H1 (cell line): ENCODE results near the gene HLA-DPA1. TPM values are rescaled to one million over a fixed set of nuclear protein-coding genes. Genes with fewer than 3 reads are reported as not detected.

ENCODE experiments used
- CTCF ChIA-PET: fragments of 300-600 bp; sonication (Branson Sonifier 250); formaldehyde crosslinking; loops from one replicate; lab custom pipeline; 2021; ENCODE audit not compliant: partially characterized antibody; lab: Charles Lee
- POLR2A ChIA-PET: fragments of 300-600 bp; sonication (Branson Sonifier 250); formaldehyde crosslinking; loops from one replicate; lab custom pipeline; 2021; ENCODE audit warnings: inconsistent platforms; ENCODE audit not compliant: partially characterized antibody; lab: Charles Lee
- DNase-seq, 2 experiments: peaks; one replicate each; pipeline versions ENCODE4 v3.0.0 to v3.0.0-alpha.2; 2010 to 2022; ENCODE audit warnings: low spot score in 2 of 2, low read depth in 1 of 2, mixed read lengths in 1 of 2
- FAIRE-seq: peaks from 2 replicates; lab custom pipeline; 2011; peaks lifted over from hg19 to GRCh38; lab: Jason Lieb, UNC
- H2AFZ ChIP-seq: 2 replicates; pipeline ENCODE4 v1.8.1; 2012; ENCODE audit warnings: low read length, inconsistent platforms
- H2AK5ac ChIP-seq: 2 replicates; pipeline ENCODE4 v1.6.1; 2013; ENCODE audit warnings: low read depth, low read length
- H2BK120ac ChIP-seq: replicated peaks from 2 replicates; pipeline ENCODE3; 2013; ENCODE audit warnings: low read depth, low read length, inconsistent platforms
- H2BK12ac ChIP-seq: 2 replicates; pipeline ENCODE4 v1.6.1; 2013; ENCODE audit warnings: low read depth, low read length
- H2BK15ac ChIP-seq: 2 replicates; pipeline ENCODE4 v1.6.1; 2013; ENCODE audit warnings: low read length
- H2BK20ac ChIP-seq: 2 replicates; pipeline ENCODE4 v1.6.1; 2013; ENCODE audit warnings: low read length
- H2BK5ac ChIP-seq: 2 replicates; pipeline ENCODE4 v1.6.1; 2013; ENCODE audit warnings: low read depth, low read length
- H3K14ac ChIP-seq: 2 replicates; pipeline ENCODE4 v1.6.1; 2013; ENCODE audit warnings: inconsistent platforms; ENCODE audit not compliant: insufficient read length
- H3K18ac ChIP-seq: 2 replicates; pipeline ENCODE4 v1.6.1; 2013; ENCODE audit warnings: low read length; ENCODE audit errors: extremely low read depth
- H3K23ac ChIP-seq: 2 replicates; pipeline ENCODE4 v1.6.1; 2013; ENCODE audit warnings: inconsistent platforms; ENCODE audit not compliant: insufficient read length
- H3K23me2 ChIP-seq: 2 replicates; pipeline ENCODE4 v1.6.1; 2013; ENCODE audit warnings: low read depth, low read length
- H3K27ac ChIP-seq: 2 replicates; pipeline ENCODE4 v1.6.1; 2011; ENCODE audit warnings: low read depth, low read length, inconsistent platforms
- H3K27me3 ChIP-seq, 4 experiments: replicated peaks in 1 of 4; 1 replicate in 1 of 4; 2 replicates in 3 of 4; pipeline versions ENCODE4 v1.6.1 to v1.8.1; 2011 to 2013; ENCODE audit warnings: low read length in 3 of 4, mild to moderate bottlenecking in 3 of 4, inconsistent platforms in 2 of 4, mixed read lengths in 2 of 4, moderate library complexity in 1 of 4; ENCODE audit not compliant: control insufficient read depth in 3 of 4, insufficient read depth in 3 of 4; ENCODE audit errors: extremely low read depth in 1 of 4
- H3K36me3 ChIP-seq, 4 experiments: 2 replicates each; pipeline versions ENCODE4 v1.6.1 to v1.8.1; 2011 to 2013; ENCODE audit warnings: mild to moderate bottlenecking in 4 of 4, low read length in 3 of 4, moderate library complexity in 2 of 4, control low read depth in 1 of 4, inconsistent platforms in 1 of 4; ENCODE audit not compliant: insufficient read depth in 4 of 4, control insufficient read depth in 2 of 4
- H3K4ac ChIP-seq: replicated peaks from 2 replicates; pipeline ENCODE3; 2013; ENCODE audit warnings: low read length, low read depth, mixed read lengths, inconsistent platforms; ENCODE audit not compliant: insufficient read length
- H3K4me1 ChIP-seq, 4 experiments: replicated peaks in 1 of 4; 1 replicate in 1 of 4; 2 replicates in 3 of 4; pipeline versions ENCODE4 v1.6.1 to v1.8.1; 2011 to 2013; ENCODE audit warnings: low read length in 3 of 4, inconsistent platforms in 2 of 4, mixed read lengths in 1 of 4; ENCODE audit not compliant: insufficient read depth in 4 of 4, control insufficient read depth in 3 of 4
- H3K4me2 ChIP-seq, 2 experiments: 2 replicates each; pipeline versions ENCODE4 v1.6.1 to v1.8.1; 2011 to 2013; ENCODE audit warnings: low read depth in 2 of 2, low read length in 2 of 2, control low read depth in 1 of 2, inconsistent platforms in 1 of 2, mild to moderate bottlenecking in 1 of 2; ENCODE audit not compliant: insufficient read depth in 1 of 2
- H3K4me3 ChIP-seq, 4 experiments: fragments of 200-600, 300-600 bp in 1 of 4; sonication (generic), shearing (Covaris generic), sonication (Bioruptor Twin) in 1 of 4; 2 replicates each; pipeline versions ENCODE4 v1.5.1 to v1.8.1; 2011 to 2016; ENCODE audit warnings: low read length in 4 of 4, low read depth in 3 of 4, control low read depth in 2 of 4, inconsistent platforms in 2 of 4, mild to moderate bottlenecking in 2 of 4, mixed read lengths in 1 of 4, moderate library complexity in 1 of 4; ENCODE audit not compliant: insufficient read depth in 2 of 4; ENCODE audit errors: extremely low read depth in 1 of 4
- H3K56ac ChIP-seq: replicated peaks from 2 replicates; pipeline ENCODE3; 2013; ENCODE audit warnings: low read depth, mild to moderate bottlenecking, mixed read lengths, low read length, inconsistent platforms; ENCODE audit not compliant: insufficient read length
- H3K79me1 ChIP-seq: 2 replicates; pipeline ENCODE4 v1.6.1; 2013; ENCODE audit warnings: low read depth, low read length, control low read depth
- H3K79me2 ChIP-seq, 2 experiments: 2 replicates each; pipeline versions ENCODE4 v1.6.1 to v1.8.1; 2012 to 2013; ENCODE audit warnings: low read length in 2 of 2, mild to moderate bottlenecking in 2 of 2, inconsistent platforms in 1 of 2; ENCODE audit not compliant: insufficient read depth in 2 of 2, control insufficient read depth in 1 of 2
- H3K9ac ChIP-seq, 4 experiments: replicated peaks in 1 of 4; 1 replicate in 1 of 4; 2 replicates in 3 of 4; pipeline versions ENCODE4 v1.6.1 to v1.8.1; 2011 to 2013; ENCODE audit warnings: low read depth in 3 of 4, low read length in 3 of 4, control low read depth in 2 of 4, mild to moderate bottlenecking in 2 of 4, moderate library complexity in 2 of 4, inconsistent platforms in 1 of 4; ENCODE audit errors: extremely low read depth in 1 of 4
- H3K9me3 ChIP-seq, 2 experiments: 2 replicates each; pipeline versions ENCODE4 v1.6.1 to v1.8.1; 2012 to 2013; ENCODE audit warnings: mild to moderate bottlenecking in 2 of 2, moderate library complexity in 2 of 2, control low read depth in 1 of 2, inconsistent platforms in 1 of 2, low read depth in 1 of 2, low read length in 1 of 2, mixed read lengths in 1 of 2; ENCODE audit not compliant: insufficient read depth in 2 of 2
- H4K20me1 ChIP-seq, 2 experiments: replicated peaks in 1 of 2; 2 replicates each; pipeline versions ENCODE3 to v1.8.1; 2011 to 2013; ENCODE audit warnings: inconsistent platforms in 2 of 2, low read length in 2 of 2, mild to moderate bottlenecking in 1 of 2; ENCODE audit not compliant: insufficient read depth in 2 of 2, control insufficient read depth in 1 of 2
- H4K5ac ChIP-seq: 2 replicates; pipeline ENCODE4 v1.6.1; 2013; ENCODE audit warnings: low read length, low read depth, mixed read lengths, inconsistent platforms; ENCODE audit not compliant: insufficient read length
- H4K8ac ChIP-seq: 2 replicates; pipeline ENCODE4 v1.8.0; 2013; ENCODE audit warnings: mild to moderate bottlenecking, moderate library complexity, low read length, inconsistent platforms; ENCODE audit not compliant: insufficient read depth; ENCODE audit errors: extremely low read depth
- H4K91ac ChIP-seq: replicated peaks from 2 replicates; pipeline ENCODE3; 2013; ENCODE audit warnings: low read length, mixed read lengths, inconsistent platforms; ENCODE audit not compliant: insufficient read length
- RAD21 ChIP-seq, 2 experiments: IDR thresholded peaks in 1 of 2; conservative IDR thresholded peaks in 1 of 2; 2 replicates each; pipeline ENCODE4 v1.6.1; 2011; ENCODE audit warnings: low read depth in 2 of 2, low read length in 2 of 2, improper control_type of control experiment in 1 of 2, inconsistent platforms in 1 of 2, mild to moderate bottlenecking in 1 of 2, moderate library complexity in 1 of 2
- RXRA ChIP-seq: IDR thresholded peaks from 2 replicates; pipeline ENCODE4 v1.6.1; 2011; ENCODE audit warnings: low read depth, mild to moderate bottlenecking, low read length, moderate library complexity; ENCODE audit not compliant: insufficient read depth
- SIX5 ChIP-seq: IDR thresholded peaks from 2 replicates; pipeline ENCODE4 v1.6.1; 2011; ENCODE audit warnings: mild to moderate bottlenecking, low read depth, low read length
- YY1 ChIP-seq: IDR thresholded peaks from 2 replicates; pipeline ENCODE4 v1.6.1; 2011; ENCODE audit warnings: low read depth, mild to moderate bottlenecking, low read length
- WGBS, 2 experiments: shearing (Covaris generic) in 1 of 2; methylation state at CpG; one replicate each; pipeline versions ENCODE4 v1.1.6 to v1.1.7; 2013 to 2015; ENCODE audit warnings: low lambda C conversion rate in 2 of 2, mixed read lengths in 2 of 2, inconsistent platforms in 1 of 2, low coverage in 1 of 2, missing lambda C conversion rate in 1 of 2; ENCODE audit not compliant: insufficient replicate concordance in 2 of 2, insufficient coverage in 1 of 2, insufficient read length in 1 of 2; ENCODE audit errors: extremely low coverage in 1 of 2, missing lambda C conversion rate in 1 of 2; 5-methylcytosine and 5-hydroxymethylcytosine counted together
- polyA plus RNA-seq, 7 experiments: library from polyadenylated mRNA; depleted of rRNA in 3 of 7; stranded (reverse) in 5 of 7; unstranded in 2 of 7; fragments of >200 nt in 5 of 7; fragments of 200-250 nt in 2 of 7; gene quantifications; 1 replicate in 5 of 7; 2 replicates in 1 of 7; 4 replicates in 1 of 7; pipeline versions ENCODE4 v1.2.1 to v1.2.3, GENCODE V29; 2011 to 2013; ENCODE audit warnings: missing spikeins in 2 of 7, mixed read lengths in 2 of 7
- total RNA-seq: library from RNA; stranded (reverse); fragmentation: NEBNext Ultra II Directional; extraction: Animal tissue kit (Norgen Biotek cat#: 25700); gene quantifications from 2 replicates; pipeline ENCODE4 v1.2.1, GENCODE V29; 2021

Gene HLA-DPA1
- total and polyA plus RNA-seq, 2 of the 8 experiments (the other 6 are each of a cell fraction or from before 2014, with no cell fraction given) = 6.2 to 13.1 TPM

GRCh38 chr6:33017694-33018353 lies 55.6 kb downstream of the HLA-DPA1 start:
- Histone ChIP-seq H3K79me1 (no peaks in the 10 kb centered on the region), H2BK5ac (no peak overlapping the region), H4K20me1 (no peaks in the 10 kb centered on the region), H3K27me3 (no peaks in the 10 kb centered on the region), H3K27ac (no peak overlapping the region), H2BK20ac (no peak overlapping the region), H3K14ac (no peak overlapping the region), H3K4ac (no peak overlapping the region), H4K91ac (no peak overlapping the region), H3K56ac (no peak overlapping the region), H3K9ac (no peak overlapping the region), H4K8ac (no peak overlapping the region), H3K18ac (no peak overlapping the region), H2AFZ (no peak overlapping the region), H2BK15ac (no peak overlapping the region), H2BK120ac (no peak overlapping the region), H2BK12ac (no peak overlapping the region), H3K4me1 (peaks cover 0 to 4% (median 1%) of the 10 kb centered on the region in 4 experiments; a peak in 2 of 7 replicates), H4K5ac (no peak overlapping the region), H3K23me2 (no peaks in the 10 kb centered on the region), H3K79me2 (no peaks in the 10 kb centered on the region), H2AK5ac (no peak overlapping the region), H3K4me2 (no peak overlapping the region), H3K23ac (no peak overlapping the region), H3K4me3 (no peak overlapping the region), H3K9me3 (no peaks in the 10 kb centered on the region), H3K36me3 (no peaks in the 10 kb centered on the region)
- DNase-seq (no peak), FAIRE-seq (no peak)
- WGBS, 2 experiments = 79% methylated on average over 3 of the region's 3 CpGs; no CpG with 5 or more reads in 1 of the 2 experiments
- TF ChIP-seq YY1 (no peak), RXRA (no peak), RAD21 (IDR thresholded peaks at IDR 0.05 in 1 of 2, conservative IDR thresholded peaks at IDR 0.05 in 1 of 2; ENCODE audit: low read depth in 2 of 2, low read length in 2 of 2) (no peak), SIX5 (no peak)
- CTCF ChIA-PET = interaction anchor here (1.0 to 6.1 kb wide), 7 partner anchors 10 to 231 kb away, joined by 3 to 65 read pairs (median 5); no protein-coding TSS in a partner anchor
- POLR2A ChIA-PET = interaction anchor here (1.1 to 1.5 kb wide), 3 partner anchors 11 to 254 kb away, joined by 3 to 6 read pairs (median 4); partner anchors contain the start of genes RPS18 and VPS52
